ENCODE results near the gene ANKRD50. TPM values are rescaled to one million over a fixed set of nuclear protein-coding genes. Genes with fewer than 3 reads are reported as not detected.

ANKRD50 gene
- total and polyA plus RNA-seq, 9 of the 15 experiments (the other 6 are each of a cell fraction or from before 2014, with no cell fraction given): 2.0 to 8.0 (median 6.2) TPM

GRCh38 chr4:124727331-124727890 is 14.9 kb upstream of the ANKRD50 start:
- FAIRE-seq (no peak), ATAC-seq (no peak), DNase-seq (ENCODE audit: extremely low read depth in 1 of 4, low spot score in 3 of 4) (no peak)
- POLR2A ChIA-PET: no interaction called here
- intact Hi-C loops (cut with micrococcal nuclease): no loop called here
- no peak overlapping the region for H2AFZ ChIP-seq (ENCODE audit: low read depth, low read length)
- no peak overlapping the region for H3K4me2 ChIP-seq (ENCODE audit: insufficient read depth, low read length)
- H4K20me1 ChIP-seq (replicated peaks; ENCODE audit: control insufficient read depth, insufficient read depth, low read length): no peaks in the 10 kb centered on the region
- H3K79me2 ChIP-seq (ENCODE audit: control insufficient read depth, insufficient read depth, low read length): no peaks in the 10 kb centered on the region
- no peak overlapping the region for H3K27ac ChIP-seq (ENCODE audit: extremely low read depth, low read depth, low read length)
- H3K36me3 ChIP-seq (ENCODE audit: control insufficient read depth, insufficient read depth, low read length): no peaks in the 10 kb centered on the region
- CTCF ChIA-PET (ENCODE audit: low intra/inter-chr PET ratio): interaction anchor here (0.7 kb wide), 1 partner anchor 155 kb away, joined by 3 read pairs; no protein-coding TSS in a partner anchor
- 2% methylated on average over 5 of the region's 5 CpGs for WGBS (ENCODE audit: insufficient coverage, low coverage, missing lambda C conversion rate)
- TF ChIP-seq ZNF239 (CRISPR knock-in tag; IDR thresholded peaks at IDR 0.05) (no peak), IRF9 (tag; IDR thresholded peaks at IDR 0.05) (no peak), ZNF121 (CRISPR knock-in tag; conservative IDR thresholded peaks at IDR 0.05) (no peak), ZBTB9 (CRISPR knock-in tag; IDR thresholded peaks at IDR 0.05) (no peak), SMAD1 (IDR thresholded peaks at IDR 0.05; ENCODE audit: low read depth, low read length, partially characterized antibody) (no peak), ZC3H4 (CRISPR knock-in tag; IDR thresholded peaks at IDR 0.05; ENCODE audit: borderline replicate concordance) (no peak), ZNF764 (CRISPR knock-in tag; IDR thresholded peaks at IDR 0.05; ENCODE audit: low read depth) (no peak), ZNF184 (CRISPR knock-in tag; IDR thresholded peaks at IDR 0.05) (no peak), BRF2 (IDR thresholded peaks at IDR 0.05; ENCODE audit: borderline replicate concordance, insufficient read depth, insufficient read length) (no peak), PML (IDR thresholded peaks at IDR 0.05; ENCODE audit: low read length) (no peak)
- H3K27me3 ChIP-seq (ENCODE audit: control insufficient read depth in 2 of 2, insufficient read depth in 2 of 2, low read length in 2 of 2): no peaks in the 10 kb centered on the region
- H3K9me3 ChIP-seq (replicated peaks; ENCODE audit: control insufficient read depth, insufficient read depth, low read depth, low read length): no peaks in the 10 kb centered on the region
- H3K9ac ChIP-seq (ENCODE audit: insufficient read depth in 1 of 2, low read depth in 2 of 2, low read length in 2 of 2): no peak overlapping the region
- no TSS peak for BruUV-seq (replicated peaks)
- H3K4me1 ChIP-seq (replicated peaks in 1 of 2; ENCODE audit: control insufficient read depth in 2 of 2, insufficient read depth in 2 of 2, low read length in 2 of 2): no peaks in the 10 kb centered on the region
- H3K9me1 ChIP-seq (ENCODE audit: control insufficient read depth, insufficient read depth, low read length): no peaks in the 10 kb centered on the region
- H3K4me3 ChIP-seq: no peak overlapping the region
- in situ Hi-C loops (cut with MboI): no loop called here
